Cardiac muscle cell (in vitro differentiated cells and primary cell): ENCODE data around the gene B4GALNT1. TPM values are rescaled to one million over a fixed set of nuclear protein-coding genes. Genes with fewer than 3 reads are reported as not detected.

ENCODE experiments used
- DNase-seq, 2 donors: peaks; one replicate each; pipeline versions ENCODE4 v3.0.0 to v3.0.0-alpha.2; 2010 to 2017; ENCODE audit warnings: low read depth in 1 of 2, low spot score in 1 of 2
- H3K27ac ChIP-seq: fragments of 200-600 bp; sonication (generic); 2 replicates; pipeline ENCODE4 v1.5.1; 2016
- H3K27me3 ChIP-seq: fragments of 200-600 bp; sonication (generic); 2 replicates; pipeline ENCODE4 v1.6.0; 2016; ENCODE audit warnings: control low read depth
- H3K36me3 ChIP-seq: fragments of 200-600 bp; sonication (generic); 2 replicates; pipeline ENCODE4 v1.5.1; 2016; ENCODE audit warnings: control low read depth
- H3K4me1 ChIP-seq: fragments of 200-600 bp; sonication (generic); 2 replicates; pipeline ENCODE4 v1.8.1; 2017; ENCODE audit warnings: low read depth, mild to moderate bottlenecking, mixed run types
- H3K4me3 ChIP-seq: fragments of 200-600 bp; sonication (generic); 2 replicates; pipeline ENCODE4 v1.5.1; 2016; ENCODE audit warnings: mild to moderate bottlenecking
- H3K9me3 ChIP-seq: fragments of 200-600 bp; sonication (generic); 2 replicates; pipeline ENCODE4 v1.5.1; 2017; ENCODE audit warnings: low read depth, mild to moderate bottlenecking, control low read depth
- polyA plus RNA-seq: library from polyadenylated mRNA; unstranded; fragments of >200 nt; fragmentation: Nextera tagmentation; extraction: Ambion mirVana; gene quantifications from 2 replicates; pipeline ENCODE4 v1.2.1, GENCODE V29; 2016
- total RNA-seq: library from RNA; depleted of rRNA; stranded (reverse); fragments of >200 nt; gene quantifications from 2 replicates; pipeline ENCODE4 v1.2.3, GENCODE V29; 2016
- TF ChIP-seq, protein P1 (sequence below): IDR thresholded peaks from 2 replicates; pipeline ENCODE4 v1.5.1; 2012; ENCODE audit warnings: low read depth, mild to moderate bottlenecking, low read length

B4GALNT1 gene
- total and polyA plus RNA-seq, 2 experiments from 2014 or later, result 0.29 TPM; not detected in 1

DNA sequence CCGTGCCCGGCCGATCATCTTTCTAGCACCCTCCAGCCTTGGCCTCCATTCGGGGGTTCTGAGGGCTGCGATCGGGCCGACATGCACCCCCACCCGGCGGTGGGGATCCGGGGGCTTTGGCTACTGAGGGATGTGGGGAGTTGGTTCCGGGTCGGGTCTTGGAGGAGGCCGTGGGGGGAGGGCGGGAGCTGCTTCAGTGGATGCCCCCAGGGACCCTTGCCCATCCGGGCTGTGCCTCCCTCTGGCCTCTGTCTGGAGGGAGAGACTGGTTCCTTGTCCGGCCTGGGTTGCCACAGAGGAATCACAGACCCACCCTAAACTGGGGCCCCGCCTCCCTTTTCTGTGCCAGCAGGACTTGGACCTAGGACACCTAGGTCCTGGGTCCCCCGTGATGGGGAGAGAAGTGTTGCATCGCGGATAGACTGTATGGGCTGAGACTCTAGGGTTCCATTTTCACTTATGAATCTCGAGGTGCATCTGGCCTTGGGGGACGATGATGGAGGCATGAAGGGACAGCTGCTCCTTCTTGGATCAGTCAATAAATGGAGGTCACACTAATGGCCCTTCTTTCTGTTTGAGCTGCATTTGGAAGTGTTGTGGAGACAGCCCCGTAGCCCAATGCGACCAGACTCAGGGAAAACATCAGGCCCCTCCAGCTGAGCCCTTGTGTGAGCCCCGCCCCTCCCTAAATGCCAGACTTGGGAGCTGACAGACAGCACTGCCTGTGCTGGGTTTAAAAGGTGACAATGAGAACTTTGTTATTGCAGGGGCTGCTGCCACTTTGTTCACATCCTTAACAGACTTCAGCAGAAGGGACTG is 27.8 kb downstream of the B4GALNT1 start:
- Histone ChIP-seq H3K4me1 (peaks cover 10% of the 10 kb centered on the region), H3K27me3 (no peaks in the 10 kb centered on the region), H3K27ac (no peak overlapping the region), H3K9me3 (no peaks in the 10 kb centered on the region), H3K36me3 (no peaks in the 10 kb centered on the region), H3K4me3 (peak overlapping the region; percentile 84)
- TF ChIP-seq, protein P1, sequence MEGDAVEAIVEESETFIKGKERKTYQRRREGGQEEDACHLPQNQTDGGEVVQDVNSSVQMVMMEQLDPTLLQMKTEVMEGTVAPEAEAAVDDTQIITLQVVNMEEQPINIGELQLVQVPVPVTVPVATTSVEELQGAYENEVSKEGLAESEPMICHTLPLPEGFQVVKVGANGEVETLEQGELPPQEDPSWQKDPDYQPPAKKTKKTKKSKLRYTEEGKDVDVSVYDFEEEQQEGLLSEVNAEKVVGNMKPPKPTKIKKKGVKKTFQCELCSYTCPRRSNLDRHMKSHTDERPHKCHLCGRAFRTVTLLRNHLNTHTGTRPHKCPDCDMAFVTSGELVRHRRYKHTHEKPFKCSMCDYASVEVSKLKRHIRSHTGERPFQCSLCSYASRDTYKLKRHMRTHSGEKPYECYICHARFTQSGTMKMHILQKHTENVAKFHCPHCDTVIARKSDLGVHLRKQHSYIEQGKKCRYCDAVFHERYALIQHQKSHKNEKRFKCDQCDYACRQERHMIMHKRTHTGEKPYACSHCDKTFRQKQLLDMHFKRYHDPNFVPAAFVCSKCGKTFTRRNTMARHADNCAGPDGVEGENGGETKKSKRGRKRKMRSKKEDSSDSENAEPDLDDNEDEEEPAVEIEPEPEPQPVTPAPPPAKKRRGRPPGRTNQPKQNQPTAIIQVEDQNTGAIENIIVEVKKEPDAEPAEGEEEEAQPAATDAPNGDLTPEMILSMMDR, result no peak
- peak in 1 of 2 donors; percentile 43 for DNase-seq

DNA sequence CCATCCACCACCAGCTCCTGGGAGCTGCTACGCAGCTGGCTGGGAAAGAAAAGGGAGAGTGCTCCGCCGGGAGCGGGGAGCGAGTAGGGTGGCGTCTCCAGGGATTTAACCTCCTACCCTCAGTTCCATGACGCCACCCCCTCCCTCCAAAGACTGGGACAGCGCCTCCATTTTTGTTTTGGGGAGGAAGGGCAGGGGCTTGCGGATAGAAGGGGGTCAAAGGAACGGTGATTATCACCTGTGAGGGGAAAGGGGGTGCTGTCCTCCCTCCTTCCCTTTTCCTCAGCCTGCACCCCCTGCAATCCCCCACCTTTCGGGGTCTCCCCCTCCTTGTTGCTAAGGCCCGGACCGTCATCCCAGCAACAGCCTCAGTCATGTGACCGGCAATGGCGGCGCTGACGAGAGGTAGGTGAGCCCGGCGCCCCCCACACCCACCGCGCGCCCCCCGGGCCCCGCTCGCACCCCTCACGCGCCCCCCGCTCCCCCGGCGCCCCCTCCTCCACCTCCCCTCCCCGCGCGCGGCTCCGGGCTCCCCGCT is 28.5 kb downstream of the B4GALNT1 start, which contains the start of gene DTX3:
Gene DTX3, plus strand, starts transcription at position 371 of the 538 bp plus-strand sequence. CDS start 1,694 bp downstream, outside the sequence.
- peak within 1 kb of the TSS; percentile 84 for H3K4me3 ChIP-seq
- TF ChIP-seq, protein P1, result no peak
- no peaks in the 10 kb centered on the region for H3K27me3 ChIP-seq
- H3K27ac ChIP-seq, result no peak within 1 kb of the TSS
- no peaks in the 10 kb centered on the region for H3K36me3 ChIP-seq
- peak; percentile 37 to 45 for DNase-seq
- no peaks in the 10 kb centered on the region for H3K9me3 ChIP-seq
- peaks cover 10% of the 10 kb centered on the region for H3K4me1 ChIP-seq

DNA sequence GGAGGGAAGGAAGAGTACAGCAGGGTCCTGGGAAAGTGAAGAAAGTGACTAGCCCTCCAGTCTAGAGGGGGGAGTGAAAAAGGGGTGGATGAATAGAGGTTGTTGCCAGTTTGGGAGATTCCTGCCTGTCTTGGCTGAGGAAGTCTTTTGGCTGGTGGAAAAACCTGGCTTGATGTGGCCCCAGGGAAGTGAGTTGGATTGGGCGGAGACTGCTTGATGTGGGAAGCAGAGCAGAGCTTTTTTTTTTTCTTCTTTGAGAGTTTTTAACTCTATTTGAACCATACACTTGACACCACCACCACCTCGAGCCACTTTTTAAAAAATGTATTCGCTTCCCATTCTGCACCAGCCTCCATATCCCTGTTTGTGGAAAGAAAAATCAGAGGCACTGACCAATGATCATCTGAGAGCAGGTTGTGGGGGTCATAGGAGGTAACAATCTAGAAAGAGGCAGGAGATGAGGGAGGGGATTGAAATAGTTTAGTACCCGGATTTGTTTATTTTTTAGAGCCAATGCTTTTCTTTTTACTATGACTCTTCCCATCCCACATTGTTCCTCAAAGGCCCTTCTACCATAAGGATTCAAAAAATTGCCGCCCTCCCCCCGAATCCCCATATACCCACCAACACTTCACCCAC is 29.1 kb downstream of the B4GALNT1 start:
- H3K9me3 ChIP-seq, result no peaks in the 10 kb centered on the region
- peak in 1 of 2 donors; percentile 75 for DNase-seq
- no peak overlapping the region for H3K27ac ChIP-seq
- no peaks in the 10 kb centered on the region for H3K27me3 ChIP-seq
- peaks cover 10% of the 10 kb centered on the region for H3K4me1 ChIP-seq
- H3K36me3 ChIP-seq, result no peaks in the 10 kb centered on the region
- TF ChIP-seq, protein P1, result no peak
- H3K4me3 ChIP-seq, result peak overlapping the region; percentile 84

DNA sequence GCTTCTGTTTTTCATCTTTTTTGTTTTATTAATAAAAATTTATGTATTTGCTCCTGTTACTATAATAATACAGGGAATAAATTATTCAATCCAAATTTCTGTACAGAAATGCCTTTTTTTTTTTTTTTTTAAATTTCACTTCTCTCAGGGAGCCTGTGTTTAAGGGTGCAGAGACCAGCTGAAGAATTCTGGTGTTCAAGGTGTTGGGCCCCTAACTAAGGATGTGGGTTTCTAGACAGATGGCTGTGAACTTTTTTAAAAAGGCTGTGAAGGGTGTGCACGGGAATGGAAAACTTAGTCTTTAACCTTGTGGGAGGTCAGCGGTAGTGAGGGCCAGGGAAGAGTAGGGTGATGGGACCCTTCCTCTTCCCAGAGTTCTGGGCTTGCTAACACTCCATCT is 29.7 kb downstream of the B4GALNT1 start:
- TF ChIP-seq, protein P1, result no peak
- Histone ChIP-seq H3K4me3 (no peak overlapping the region), H3K27me3 (no peaks in the 10 kb centered on the region), H3K36me3 (no peaks in the 10 kb centered on the region), H3K4me1 (peaks cover 10% of the 10 kb centered on the region), H3K9me3 (no peaks in the 10 kb centered on the region), H3K27ac (no peak overlapping the region)
- no peak for DNase-seq

DNA sequence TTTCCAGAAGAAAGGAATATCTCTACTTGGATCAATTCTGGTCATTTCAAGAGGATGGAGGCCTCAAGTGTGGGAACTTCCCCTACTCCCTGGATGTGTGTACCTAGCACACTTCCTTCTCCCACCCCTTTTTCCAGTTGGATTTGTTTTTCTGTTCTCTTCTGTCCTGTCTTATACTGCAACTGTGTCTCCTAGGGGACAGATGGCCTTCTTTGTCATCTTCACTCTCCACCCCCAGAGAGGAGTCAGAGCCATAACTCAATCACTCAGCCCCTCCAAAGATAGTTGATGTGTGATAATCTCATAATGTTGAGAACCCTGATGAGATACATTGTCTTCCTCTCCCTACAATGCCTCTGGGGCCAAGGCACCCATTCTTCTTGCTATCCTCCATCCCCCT is 30.5 kb downstream of the B4GALNT1 start:
- TF ChIP-seq, protein P1, result no peak
- H3K27me3 ChIP-seq, result no peaks in the 10 kb centered on the region
- H3K36me3 ChIP-seq, result no peaks in the 10 kb centered on the region
- peaks cover 10% of the 10 kb centered on the region for H3K4me1 ChIP-seq
- H3K27ac ChIP-seq, result no peak overlapping the region
- H3K4me3 ChIP-seq, result no peak overlapping the region
- DNase-seq, result no peak
- H3K9me3 ChIP-seq, result no peaks in the 10 kb centered on the region
